GM23248 (cell line): ENCODE measurements around the gene COPS7B.

Experiments used
- EZH2 ChIP-seq: fragments of 200-600 bp; sonication (generic); IDR thresholded peaks from 2 replicates; pipeline ENCODE4 v1.6.1; 2018; ENCODE audit warnings: antibody characterized with exemption, mild to moderate bottlenecking; ENCODE audit not compliant: insufficient read depth, poor library complexity, severe bottlenecking
- EZH2phosphoT487 ChIP-seq: fragments of 200-600 bp; sonication (generic); IDR thresholded peaks from 2 replicates; pipeline ENCODE4 v1.6.1; 2018; ENCODE audit warnings: antibody characterized with exemption, moderate library complexity, mild to moderate bottlenecking, low read depth; ENCODE audit not compliant: insufficient read depth

GRCh38 chr2:231785413-231785812, 832 bp upstream of the COPS7B start:
- TF ChIP-seq EZH2 (no peak), EZH2phosphoT487 (no peak)
